OCI-LY7 (cell line): ENCODE results near the gene ITK. TPM values are rescaled to one million over a fixed set of nuclear protein-coding genes. Genes with fewer than 3 reads are reported as not detected.
"Not testable (repeated sequence)": the region's sequence is repeated elsewhere in the genome, so short reads cannot be mapped to it uniquely, and the experiment has no call there.

Experiments
- BruUV-seq: library from RNA; stranded (reverse); fragments of 400-500 nt; replicated peaks from 2 replicates; lab custom pipeline; 2021; lab: Mats Ljungman, UMichigan
- CTCF ChIA-PET: fragments of 300-600 bp; sonication (Branson Sonifier 250); formaldehyde crosslinking; loops from one replicate; lab custom pipeline; 2022; ENCODE audit warnings: antibody characterized with exemption; ENCODE audit not compliant: unreplicated experiment; lab: Charles Lee
- POLR2A ChIA-PET: fragments of 300-600 bp; sonication (Branson Sonifier 250); formaldehyde crosslinking; loops from one replicate; lab custom pipeline; 2022; ENCODE audit warnings: antibody characterized with exemption; lab: Charles Lee
- DNase-seq: peaks from one replicate; pipeline ENCODE4 v3.0.0-alpha.2; 2015; ENCODE audit warnings: low spot score
- H2AFZ ChIP-seq: fragments of 200-600 bp; sonication (generic), shearing (Covaris generic); 2 replicates; pipeline ENCODE4 v1.6.1; 2014; ENCODE audit warnings: mild to moderate bottlenecking, antibody characterized with exemption, low read length, moderate library complexity
- H3K27ac ChIP-seq: fragments of 200-600 bp; sonication (generic); 2 replicates; pipeline ENCODE4 v1.5.1; 2014; ENCODE audit warnings: mixed run types, low read depth, mild to moderate bottlenecking, moderate library complexity, low read length, inconsistent platforms; ENCODE audit not compliant: poor library complexity, severe bottlenecking
- H3K36me3 ChIP-seq: fragments of 200-600 bp; sonication (generic); 2 replicates; pipeline ENCODE4 v1.6.1; 2014; ENCODE audit warnings: mild to moderate bottlenecking, antibody characterized with exemption, low read length, moderate library complexity, mixed read lengths; ENCODE audit not compliant: insufficient read depth
- H3K4me1 ChIP-seq: fragments of 200-600 bp; sonication (generic); 2 replicates; pipeline ENCODE4 v1.5.1; 2014; ENCODE audit warnings: mild to moderate bottlenecking, low read length; ENCODE audit not compliant: insufficient read depth, poor library complexity, severe bottlenecking
- H3K4me2 ChIP-seq: fragments of 200-600 bp; sonication (generic); 2 replicates; pipeline ENCODE4 v1.6.1; 2014; ENCODE audit warnings: mild to moderate bottlenecking, low read length
- H3K4me3 ChIP-seq: fragments of 200-600 bp; sonication (generic); 2 replicates; pipeline ENCODE4 v1.5.1; 2014; ENCODE audit warnings: mild to moderate bottlenecking, low read depth, low read length; ENCODE audit not compliant: poor library complexity, severe bottlenecking
- H3K79me2 ChIP-seq: fragments of 200-600 bp; sonication (generic); 2 replicates; pipeline ENCODE4 v1.6.1; 2016; ENCODE audit warnings: low read depth, mild to moderate bottlenecking, low read length, moderate library complexity, mixed read lengths; ENCODE audit not compliant: insufficient read depth
- H3K9me2 ChIP-seq: fragments of 200-600 bp; sonication (generic); 2 replicates; pipeline ENCODE4 v1.6.1; 2016; ENCODE audit warnings: mild to moderate bottlenecking, low read length, mixed read lengths; ENCODE audit not compliant: insufficient read depth
- H3K9me3 ChIP-seq: fragments of 200-600 bp; sonication (generic); 2 replicates; pipeline ENCODE4 v1.6.1; 2014; ENCODE audit warnings: mild to moderate bottlenecking, mixed run types, low read length, mixed read lengths
- H4K20me1 ChIP-seq: fragments of 200-600 bp; sonication (generic); 2 replicates; pipeline ENCODE4 v1.6.1; 2014; ENCODE audit warnings: mild to moderate bottlenecking, antibody characterized with exemption, low read length, moderate library complexity, mixed read lengths; ENCODE audit not compliant: insufficient read depth
- CTCF ChIP-seq: fragments of 200-600 bp; sonication (generic); conservative IDR thresholded peaks from 2 replicates; pipeline ENCODE4 v1.5.1; 2014; ENCODE audit warnings: mild to moderate bottlenecking, antibody characterized with exemption, low read length, moderate library complexity, mixed read lengths
- EZH2phosphoT487 ChIP-seq: fragments of 200-600 bp; sonication (generic); IDR thresholded peaks from 2 replicates; pipeline ENCODE4 v1.6.1; 2018; ENCODE audit warnings: low read depth, borderline replicate concordance, mild to moderate bottlenecking, mixed run types, antibody characterized with exemption, low read length, moderate library complexity, mixed read lengths
- intact Hi-C: fragments of 100-400 bp; cut with micrococcal nuclease; formaldehyde crosslinking; loops from one replicate; pipeline ENCODE4 v1.10.0; 2022; ENCODE audit not compliant: unreplicated experiment
- total RNA-seq, 2 experiments: library from RNA; depleted of rRNA in 1 of 2; stranded (reverse); fragments of >200 nt in 1 of 2; shearing (Covaris generic) in 1 of 2; gene quantifications; 2 replicates each; pipeline ENCODE4 v1.2.3, GENCODE V29; 2014 to 2022

Gene ITK
- total RNA-seq, 2 experiments from 2014 or later = not detected

- POLR2A ChIA-PET = no interaction called here
- Histone ChIP-seq H3K27ac (no peak overlapping the region), H3K36me3 (no peaks in the 10 kb centered on the region), H3K9me2 (no peaks in the 10 kb centered on the region), H3K4me2 (no peak overlapping the region), H3K4me1 (no peaks in the 10 kb centered on the region), H3K4me3 (no peak overlapping the region), H2AFZ (no peak overlapping the region), H3K9me3 (no peaks in the 10 kb centered on the region), H3K79me2 (no peaks in the 10 kb centered on the region), H4K20me1 (no peaks in the 10 kb centered on the region)
- intact Hi-C loops = no loop called here
- DNase-seq = no peak
- BruUV-seq = no TSS peak
- CTCF ChIA-PET = no interaction called here
- TF ChIP-seq CTCF (no peak), EZH2phosphoT487 (no peak)
Measured at GRCh38 chr5:157236423-157236822, 55.8 kb downstream of the ITK start.

- TF ChIP-seq EZH2phosphoT487 (no peak), CTCF (no peak)
- Histone ChIP-seq H4K20me1 (no peaks in the 10 kb centered on the region), H3K27ac (no peak overlapping the region), H3K4me2 (no peak overlapping the region), H3K9me2 (no peaks in the 10 kb centered on the region), H3K4me3 (no peak overlapping the region), H3K9me3 (no peaks in the 10 kb centered on the region), H3K79me2 (no peaks in the 10 kb centered on the region), H3K36me3 (no peaks in the 10 kb centered on the region), H3K4me1 (no peaks in the 10 kb centered on the region), H2AFZ (no peak overlapping the region)
- ChIA-PET POLR2A (no interaction called here), CTCF (no interaction called here)
- no TSS peak for BruUV-seq
- no peak for DNase-seq
- intact Hi-C loops = no loop called here
Measured at GRCh38 chr5:157241483-157241882, 60.8 kb downstream of the ITK start.

- H3K4me2 ChIP-seq, POLR2A ChIA-PET, H3K9me3 ChIP-seq, CTCF ChIA-PET, BruUV-seq, DNase-seq, H4K20me1 ChIP-seq, H3K36me3 ChIP-seq, H3K4me1 ChIP-seq, H3K4me3 ChIP-seq, H3K79me2 ChIP-seq, H3K27ac ChIP-seq, H3K9me2 ChIP-seq, H2AFZ ChIP-seq, intact Hi-C loops: not testable (repeated sequence)
Measured at GRCh38 chr5:157244704-157245103, 64.1 kb downstream of the ITK start.
